Myocyte (in vitro differentiated cells): ENCODE measurements around the gene PTGER3. TPM values are rescaled to one million over a fixed set of nuclear protein-coding genes. Genes with fewer than 3 reads are reported as not detected.

Experiments used
- DNase-seq: peaks from one replicate; pipeline ENCODE4 v3.0.0-alpha.2; 2012; ENCODE audit warnings: low read depth
- total RNA-seq: library from RNA; depleted of rRNA; stranded (reverse); fragments of >200 nt; gene quantifications from 2 replicates; pipeline ENCODE4 v1.2.3, GENCODE V29; 2014

The PTGER3 gene
- total RNA-seq, 1 donor from 2014 or later = 0.21 TPM

DNA sequence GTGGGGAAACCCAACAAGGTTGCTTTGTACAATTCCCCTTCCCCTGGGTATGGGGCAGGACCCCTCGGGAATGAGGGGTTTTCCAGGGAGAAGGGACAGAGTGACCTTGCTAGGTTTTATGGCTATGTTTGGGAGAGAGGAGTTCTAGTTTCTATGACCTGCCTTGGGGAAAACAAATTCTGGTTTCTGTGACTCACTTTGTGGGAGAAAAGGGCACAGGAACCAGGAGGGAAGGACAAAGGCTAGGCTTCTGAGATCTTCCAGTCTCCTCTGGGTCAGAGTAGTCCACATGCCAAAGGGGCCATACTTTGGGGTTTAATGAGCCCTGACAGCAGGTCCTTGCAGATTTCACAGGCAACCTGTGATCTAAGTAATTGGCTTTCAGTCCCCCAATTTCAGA lies 5.5 kb upstream of the PTGER3 start:
- DNase-seq = no peak

DNA sequence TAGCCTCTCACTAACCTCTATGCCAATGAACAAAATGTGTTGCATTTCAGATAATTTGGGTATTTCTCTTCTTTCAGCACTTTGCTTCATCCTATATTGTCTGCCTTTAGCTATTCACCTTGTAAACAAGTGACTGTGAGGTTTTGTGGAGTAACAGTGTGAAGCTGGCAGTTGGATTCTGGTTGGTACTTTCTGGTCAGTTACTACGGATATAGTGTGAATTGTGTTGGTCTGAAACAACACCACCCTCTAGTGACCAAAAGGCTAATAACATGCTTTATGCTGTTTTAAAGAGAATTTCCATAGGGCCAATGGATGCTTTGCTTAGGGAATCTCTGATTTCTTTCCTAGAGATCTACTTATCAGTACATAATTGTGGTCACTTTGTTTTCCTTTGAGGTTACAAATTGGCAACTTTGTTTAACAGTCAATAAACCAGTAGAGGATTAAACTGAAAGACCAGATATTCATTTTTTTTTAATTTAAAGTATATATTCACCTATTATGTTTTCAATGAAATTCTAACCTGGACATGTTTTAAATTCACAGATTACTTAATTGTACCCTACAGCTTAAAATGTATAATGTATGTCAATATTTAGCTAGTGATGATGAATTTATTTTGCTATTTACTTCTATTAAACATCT lies 2.5 kb upstream of the PTGER3 start:
- DNase-seq = peak; percentile 76

DNA sequence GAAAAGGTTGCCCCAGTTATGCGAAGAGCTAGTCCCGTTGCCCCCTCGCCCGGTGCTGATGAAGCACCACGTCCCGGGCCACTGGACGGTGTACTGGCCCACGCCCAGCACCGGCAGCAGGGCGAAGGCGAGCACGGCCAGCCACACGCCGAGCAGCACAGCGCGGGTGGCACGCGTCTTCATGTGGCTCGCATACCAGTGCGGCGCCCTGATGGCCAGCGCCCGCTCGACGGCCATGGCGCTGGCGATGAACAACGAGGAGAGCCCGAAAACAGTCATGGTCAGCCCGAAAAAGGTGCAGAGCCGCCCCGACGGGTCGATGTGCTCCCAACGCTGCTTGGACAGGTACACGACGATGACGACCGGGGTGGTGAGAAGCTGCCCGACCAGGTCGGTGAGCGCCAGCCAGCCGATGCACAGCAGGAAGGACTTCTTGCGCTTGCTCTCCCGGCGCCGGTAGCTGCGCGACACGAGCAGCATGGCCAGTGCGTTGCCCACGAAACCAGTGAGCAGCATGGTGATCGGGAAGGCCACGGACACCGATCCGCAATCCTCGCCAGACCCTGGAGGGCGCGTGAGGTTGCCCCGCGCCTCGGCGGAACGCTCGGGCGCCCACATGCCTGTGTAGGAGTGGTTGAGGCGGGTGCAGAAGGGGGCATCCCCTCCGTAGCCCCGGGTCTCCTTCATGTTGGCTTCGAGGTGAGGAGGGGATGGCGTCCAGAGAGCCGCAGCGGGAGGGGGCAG lies 553 bp downstream of the PTGER3 start:
- DNase-seq = no peak

DNA sequence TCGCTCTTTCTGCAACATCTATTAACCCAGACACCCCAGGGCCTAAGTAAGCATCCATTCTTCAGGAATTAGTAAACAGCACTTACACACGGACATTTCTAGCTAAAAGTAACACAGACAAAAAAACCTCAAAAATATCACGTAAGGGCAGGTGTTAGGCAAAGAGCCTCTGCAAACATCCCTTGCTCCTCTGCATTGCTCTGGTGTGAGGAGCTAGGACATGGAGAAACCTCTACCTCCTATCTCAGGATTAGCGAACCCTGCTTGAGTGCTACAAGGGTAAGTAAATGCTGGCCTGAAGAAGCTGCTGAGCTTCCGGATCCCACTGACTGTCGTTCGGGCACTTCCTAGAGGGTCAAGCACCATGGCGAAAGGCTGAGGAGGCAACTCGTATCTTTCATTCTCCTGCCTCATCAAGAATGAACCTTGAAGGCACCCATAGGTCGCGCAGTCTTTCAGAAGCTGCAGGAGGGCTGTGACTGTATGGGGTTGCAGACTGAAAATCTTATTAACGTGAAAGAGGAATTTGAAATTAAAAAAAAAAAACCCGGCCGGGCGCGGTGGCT lies 2.1 kb downstream of the PTGER3 start:
- DNase-seq = no peak

DNA sequence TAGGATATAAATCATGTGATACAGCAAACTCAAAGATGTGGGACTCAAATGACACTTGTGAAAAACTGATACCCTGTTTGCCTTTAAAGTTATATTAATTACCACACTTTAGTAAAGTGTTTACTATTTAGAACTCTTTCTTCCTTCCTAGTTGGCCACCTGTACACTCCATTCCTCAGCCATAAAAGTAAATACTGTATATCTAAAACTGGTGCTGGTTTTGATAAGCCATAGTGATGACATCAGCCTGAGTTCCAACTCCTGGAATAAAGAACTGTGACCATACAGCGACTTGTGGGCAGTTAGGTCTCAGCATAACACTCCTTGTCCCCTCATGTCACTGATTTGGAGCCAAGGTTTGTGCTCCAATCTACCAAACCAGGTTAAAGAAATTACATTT lies 2.8 kb downstream of the PTGER3 start:
- no peak for DNase-seq

DNA sequence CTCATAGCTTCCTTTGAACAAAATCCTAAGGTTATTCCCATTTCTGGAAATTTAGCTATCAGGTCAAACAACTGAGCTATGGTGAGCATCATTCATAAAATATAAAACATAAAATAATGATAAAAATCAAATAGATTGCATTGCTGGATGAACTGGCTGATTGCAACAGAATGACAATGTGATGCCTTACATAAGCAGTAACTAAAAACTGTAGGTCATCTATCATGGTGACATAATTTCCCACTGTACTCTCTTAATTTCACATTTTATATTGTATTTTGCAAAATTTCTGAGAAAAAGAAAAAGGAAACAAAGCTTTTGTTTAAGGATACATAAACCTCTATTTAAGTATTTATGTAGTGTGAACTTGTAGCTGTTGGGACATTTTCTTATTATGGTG lies 4.6 kb downstream of the PTGER3 start:
- no peak for DNase-seq

DNA sequence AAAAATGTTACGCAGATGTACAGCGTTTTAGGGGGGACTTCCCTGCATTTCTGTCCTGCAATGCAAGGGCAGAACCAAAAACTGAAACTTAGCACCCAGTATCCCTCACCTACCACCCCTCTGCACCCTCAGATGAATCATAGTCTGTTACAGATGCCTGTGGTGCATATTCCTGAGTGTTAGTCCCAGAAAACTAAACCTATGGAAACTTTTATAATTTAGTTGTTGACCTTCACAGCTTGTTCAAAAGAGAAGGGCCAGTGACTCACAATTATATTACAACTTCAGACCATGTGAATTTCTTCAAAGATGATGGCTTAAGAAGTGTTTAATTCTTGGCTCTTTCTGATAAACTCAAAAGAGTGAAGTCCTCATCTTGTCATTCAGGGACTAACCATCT lies 5.8 kb downstream of the PTGER3 start:
- no peak for DNase-seq

DNA sequence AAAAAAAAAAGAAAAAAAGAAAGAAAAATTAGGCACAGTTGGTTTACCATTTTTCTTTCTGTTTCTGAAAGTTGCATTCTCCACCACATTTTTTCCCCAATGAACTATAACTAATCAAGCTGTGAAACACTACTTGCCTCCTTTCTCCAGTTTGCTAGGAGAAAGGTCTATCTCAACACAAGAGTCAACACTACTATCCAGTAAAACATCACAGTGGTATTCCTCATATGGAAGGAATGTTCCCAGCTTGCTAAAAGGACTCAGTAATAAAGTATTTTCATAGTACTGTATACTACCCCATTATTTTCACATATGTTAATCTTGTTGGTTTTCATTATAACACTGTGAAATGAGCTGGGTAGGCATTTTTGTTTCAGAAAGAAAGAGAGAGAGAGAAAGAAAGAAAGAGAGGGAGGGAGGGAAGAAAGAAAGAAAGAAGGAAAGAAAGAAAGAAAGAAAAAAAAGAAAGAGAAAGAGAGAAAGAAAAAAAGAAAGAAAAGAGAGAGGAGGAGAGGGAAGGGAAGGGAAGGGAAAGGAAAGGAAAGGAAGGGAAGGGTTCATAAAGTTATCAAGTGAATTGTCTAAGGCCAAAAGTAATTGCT lies 7.9 kb downstream of the PTGER3 start:
- no peak for DNase-seq

DNA sequence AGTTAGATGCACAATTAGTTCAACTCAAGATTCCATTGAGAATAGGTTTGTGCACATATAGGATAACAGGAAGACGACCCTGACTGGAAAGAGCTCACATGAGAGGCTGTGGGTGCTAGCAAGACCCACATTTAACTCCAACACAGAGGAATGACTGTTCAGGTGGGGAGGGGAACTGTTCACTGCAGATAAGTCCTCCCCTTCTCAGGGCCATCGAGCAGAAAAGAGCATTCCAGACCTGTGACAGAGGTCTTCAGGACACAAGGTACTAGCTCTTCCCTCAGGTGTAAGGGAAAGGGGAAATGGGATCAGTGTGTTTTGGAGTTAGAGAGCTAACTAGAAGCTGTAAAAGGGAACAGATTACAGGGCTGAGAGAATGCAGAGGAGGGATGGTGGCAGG lies 8.7 kb downstream of the PTGER3 start:
- DNase-seq = no peak

DNA sequence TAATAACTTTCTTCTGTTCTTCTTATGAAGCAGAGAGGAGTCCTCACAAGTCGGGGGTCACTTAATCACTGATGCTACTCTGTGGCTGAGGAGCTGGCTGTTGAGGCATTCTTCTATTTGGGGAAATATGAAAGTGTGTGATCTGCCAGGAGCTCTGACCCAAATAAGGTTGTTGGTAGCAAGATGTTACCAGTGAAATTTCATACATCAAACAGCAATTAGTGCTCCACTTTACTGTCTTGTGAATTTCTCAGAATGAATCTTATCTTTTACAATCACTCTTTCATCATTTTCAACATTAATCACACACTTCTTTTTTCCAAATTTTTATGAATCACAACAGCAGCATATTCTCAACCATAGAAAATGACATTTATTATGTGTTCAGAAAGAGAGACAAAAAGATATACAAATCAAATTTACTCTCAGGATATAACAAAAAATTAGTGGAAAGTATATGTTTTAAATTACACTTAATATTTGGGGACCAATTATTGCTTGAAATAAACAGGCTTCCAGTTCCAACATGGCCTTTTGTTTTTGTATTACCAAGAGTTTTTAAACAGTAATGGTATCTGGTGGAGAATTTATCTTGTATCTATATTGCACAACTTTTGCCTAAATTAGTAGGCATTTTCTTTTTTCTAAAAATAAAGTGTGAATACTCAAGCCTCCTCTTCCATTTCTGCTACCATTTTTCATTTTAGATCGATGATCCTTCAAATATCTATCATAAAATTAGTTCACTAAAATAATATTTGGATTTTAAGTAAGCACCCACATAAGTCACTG lies 9.6 kb downstream of the PTGER3 start:
- no peak for DNase-seq

DNA sequence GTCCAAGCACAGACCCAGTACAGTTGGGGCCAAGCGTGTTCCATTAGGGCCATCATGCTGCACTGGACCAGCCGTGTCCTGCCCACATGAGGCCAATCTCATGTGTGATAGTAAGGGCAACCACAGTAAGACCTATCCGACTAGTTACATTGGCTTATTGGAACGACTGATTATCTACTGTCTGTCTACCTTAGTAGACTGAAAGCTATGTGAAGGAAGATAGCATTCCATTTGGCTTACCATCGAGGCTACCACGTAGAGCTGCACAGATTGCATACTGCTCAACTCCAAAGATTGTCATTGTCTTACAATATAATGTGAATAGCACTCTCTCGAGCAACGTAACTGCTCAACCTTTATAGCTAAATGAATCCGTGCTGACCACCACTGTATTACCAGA lies 10.6 kb downstream of the PTGER3 start:
- DNase-seq = no peak

DNA sequence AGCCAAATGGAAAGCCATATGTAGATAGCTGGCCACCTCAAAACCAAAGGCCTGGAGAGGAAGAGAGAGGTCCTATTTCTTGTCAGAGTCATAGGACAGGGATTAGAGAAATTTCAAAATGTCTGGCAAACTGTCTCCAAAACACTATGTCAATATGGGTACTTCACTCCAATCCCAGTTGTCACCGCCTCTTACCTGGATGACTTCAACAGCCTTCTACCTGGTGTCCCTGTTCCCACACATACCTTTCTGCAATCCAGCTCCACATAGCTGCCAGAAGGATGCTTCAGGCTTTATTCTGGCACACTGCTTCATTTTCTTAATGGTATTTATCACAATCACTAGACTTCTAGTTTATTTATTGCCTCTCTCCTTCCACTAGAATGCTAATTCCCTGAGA lies 14.5 kb downstream of the PTGER3 start:
- no peak for DNase-seq

DNA sequence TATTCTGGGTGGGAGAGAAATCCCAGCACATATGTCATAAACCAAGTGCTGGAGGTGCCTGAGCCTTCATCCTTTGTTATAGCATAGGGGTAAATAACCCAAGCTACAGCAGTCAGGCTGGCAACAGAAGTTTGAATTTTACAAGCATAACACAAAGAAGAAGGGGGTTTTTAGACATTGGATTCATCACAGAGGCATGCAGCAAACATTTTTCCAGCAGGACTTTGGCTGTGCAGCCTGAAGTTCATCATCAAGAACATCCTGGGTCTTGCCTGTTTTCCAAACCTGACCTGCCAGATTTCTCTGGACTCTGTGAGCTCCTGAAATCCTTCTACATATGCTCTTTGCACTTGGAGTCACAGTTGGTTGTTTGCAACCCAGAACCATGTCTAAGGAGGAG lies 16.2 kb downstream of the PTGER3 start:
- no peak for DNase-seq

DNA sequence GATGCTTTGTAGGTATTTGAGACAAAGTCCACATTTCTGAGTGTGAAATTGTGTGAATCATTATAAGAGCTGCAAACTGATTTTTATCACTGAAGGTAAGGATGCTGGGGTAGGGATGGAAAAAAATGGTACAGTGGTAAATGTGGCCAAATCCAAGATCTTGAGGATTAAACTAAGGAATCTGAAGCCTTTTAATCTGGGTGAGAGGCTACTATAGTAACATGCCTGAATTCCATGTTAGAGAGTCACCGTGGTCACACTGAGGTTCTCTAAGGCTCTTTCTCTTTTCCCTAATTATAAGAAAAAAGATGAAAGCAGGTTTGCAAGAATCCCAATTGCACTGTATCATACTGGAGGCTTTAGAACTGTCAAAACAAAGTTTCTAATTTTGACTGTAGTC lies 17.6 kb downstream of the PTGER3 start:
- DNase-seq = no peak

DNA sequence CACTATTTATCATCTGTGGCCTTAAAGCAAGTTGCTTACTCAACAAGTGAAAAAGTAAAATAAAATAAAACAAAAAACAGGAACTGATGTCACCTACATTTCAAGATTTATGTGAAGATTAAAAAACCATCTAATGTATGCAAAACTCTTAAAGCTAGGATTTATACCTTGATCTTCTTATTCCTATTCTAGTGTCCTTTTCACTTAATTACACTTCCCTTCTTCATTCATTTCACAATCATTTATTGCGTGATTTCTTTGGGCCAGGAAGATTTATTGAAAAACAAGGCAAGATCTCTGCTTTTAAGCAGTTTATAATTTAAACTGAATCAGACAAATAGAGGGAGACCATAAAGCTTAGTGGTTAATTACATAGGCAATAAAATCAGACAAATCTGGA lies 18.6 kb downstream of the PTGER3 start:
- no peak for DNase-seq

DNA sequence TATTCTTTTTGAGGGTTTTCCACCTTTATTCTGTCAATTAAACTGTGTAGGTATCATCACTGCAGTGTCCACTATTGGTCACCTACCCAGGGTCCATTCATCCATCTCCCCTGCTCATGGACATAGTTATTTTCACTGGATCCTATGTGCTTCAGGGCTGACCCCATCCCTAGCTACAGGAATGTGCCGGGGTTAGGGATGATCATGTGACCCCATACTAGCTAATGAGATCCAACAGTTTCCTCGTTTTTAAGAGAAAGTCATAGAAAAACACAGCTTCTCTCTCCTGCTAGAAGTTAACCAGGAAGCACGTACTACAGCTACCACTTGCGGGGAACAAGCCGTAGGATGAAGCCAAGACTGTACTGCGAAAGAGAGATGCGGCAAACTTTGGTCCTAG lies 19.6 kb downstream of the PTGER3 start:
- DNase-seq = no peak

DNA sequence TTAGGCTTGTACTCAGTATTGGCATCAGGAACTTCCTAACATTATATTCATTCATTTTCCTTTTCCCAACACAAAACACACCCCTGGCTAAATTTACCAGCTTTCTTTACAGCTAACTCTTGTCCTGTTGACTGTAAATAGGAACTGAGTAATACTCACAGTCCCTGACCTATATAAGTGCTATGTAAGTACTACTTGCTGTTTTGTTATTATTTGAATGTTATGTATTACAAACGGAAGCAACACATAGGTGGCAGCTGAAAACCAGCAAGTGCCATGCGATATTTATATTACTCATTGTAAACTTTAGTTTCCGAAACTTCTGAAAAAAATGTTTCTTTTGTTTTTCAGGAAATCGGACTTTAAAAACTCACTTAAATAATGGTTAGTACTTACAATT lies 21.5 kb downstream of the PTGER3 start:
- DNase-seq = no peak

DNA sequence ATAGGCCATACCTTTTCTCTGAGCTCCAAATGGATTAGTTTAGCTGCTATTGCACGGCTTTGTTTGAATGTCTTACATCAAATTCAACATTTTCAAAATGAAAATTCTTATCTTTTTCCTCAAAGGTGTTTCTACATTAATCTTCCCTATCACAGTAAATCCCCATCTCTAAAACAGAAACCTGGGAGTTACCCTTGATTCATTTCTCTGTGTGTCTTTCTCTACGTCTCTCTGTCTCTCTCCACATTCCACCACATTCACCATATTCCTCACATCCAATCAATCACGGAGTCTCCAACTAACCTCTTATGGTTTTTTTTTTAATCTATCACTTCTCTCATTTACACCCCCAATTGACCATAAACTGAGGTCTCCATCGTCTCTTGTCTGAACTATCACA lies 24.1 kb downstream of the PTGER3 start:
- no peak for DNase-seq

DNA sequence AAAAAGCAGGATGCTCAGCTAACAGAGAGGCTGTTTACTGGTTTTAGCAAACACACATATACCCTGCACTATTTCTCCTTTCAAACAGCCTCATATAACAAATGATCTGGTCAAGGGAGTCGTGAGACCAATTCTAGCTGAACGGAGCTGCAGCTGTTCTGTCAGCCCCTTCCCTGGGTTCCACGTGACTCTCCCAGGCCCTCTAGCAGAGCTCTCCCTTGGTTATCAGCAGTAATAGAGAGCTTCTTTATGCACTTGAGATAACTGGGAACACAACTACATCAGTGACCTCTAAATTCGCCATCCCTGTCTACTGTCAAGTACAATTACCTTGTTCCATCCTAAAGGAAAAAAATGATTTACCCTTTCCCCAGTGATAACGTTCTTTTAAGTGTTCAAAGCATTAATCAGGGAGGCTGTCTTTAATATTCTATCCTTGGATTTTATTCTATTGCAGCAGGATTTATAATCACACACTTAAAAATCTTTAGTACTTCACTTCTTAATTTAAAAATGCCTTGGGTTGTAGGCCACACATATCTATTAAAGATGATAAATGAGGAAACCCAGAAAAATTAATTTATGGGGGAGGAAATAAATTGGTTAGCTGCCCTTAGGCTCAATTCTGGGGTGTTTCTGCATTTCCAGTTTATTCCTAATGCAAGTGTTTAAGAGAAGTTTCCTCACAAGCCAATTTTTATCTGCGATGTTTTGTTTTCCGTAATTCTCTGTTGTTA lies 28.2 kb downstream of the PTGER3 start:
- DNase-seq = peak; percentile 8

DNA sequence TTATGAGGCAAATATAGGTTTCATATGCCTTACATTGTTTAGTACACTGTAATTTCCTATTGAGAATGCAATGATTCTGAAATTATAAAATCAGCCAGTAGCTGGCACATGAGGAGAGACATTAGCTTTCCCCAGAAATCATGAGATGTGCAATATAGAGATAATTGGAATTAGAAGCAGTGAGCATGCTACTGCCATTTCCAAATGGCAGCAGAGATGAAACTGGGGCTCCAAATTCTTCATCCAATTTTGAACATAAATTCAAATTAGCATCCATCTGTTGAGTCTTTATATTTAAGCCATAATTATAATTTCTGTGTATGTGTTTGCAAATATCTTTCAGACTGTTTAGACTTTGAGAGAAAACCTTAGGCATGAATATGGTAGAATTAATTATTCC lies 28.8 kb downstream of the PTGER3 start:
- DNase-seq = no peak

DNA sequence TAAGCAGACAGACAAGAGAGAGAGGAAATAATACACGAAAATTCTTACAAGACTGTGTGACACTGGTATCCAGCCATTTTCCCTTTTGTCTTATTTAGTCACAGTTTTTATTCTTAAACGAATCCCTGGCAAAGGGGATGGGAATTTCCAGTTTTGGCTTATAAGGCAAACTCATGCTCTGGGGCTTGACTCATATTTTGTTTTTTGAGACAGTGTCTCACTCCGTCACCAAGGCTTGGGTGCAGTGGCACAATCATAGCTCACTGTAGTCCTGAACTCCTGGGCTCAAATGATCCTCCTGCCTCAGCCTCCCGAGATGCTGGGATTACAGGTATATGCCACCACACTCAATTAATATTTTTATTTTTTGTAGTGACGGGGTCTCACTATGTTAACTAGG lies 31.9 kb downstream of the PTGER3 start:
- no peak for DNase-seq
